HG02970 (cell line): ENCODE data around the gene VCAN.

Experiments
- ATAC-seq: cut with Tn5 transposase; IDR thresholded peaks from one replicate; pipeline ENCODE4 v1.9.1; 2021; ENCODE audit warnings: mild to moderate bottlenecking, moderate library complexity, moderate number of reproducible peaks; ENCODE audit not compliant: unreplicated experiment, low FRiP score

The VCAN gene

GRCh38 chr5:83559118-83559785, 87.7 kb downstream of the VCAN start:
- ATAC-seq = no peak

- no peak for ATAC-seq
Observed at GRCh38 chr5:83562071-83562606, 90.6 kb downstream of the VCAN start.

GRCh38 chr5:83562791-83563557, 91.4 kb downstream of the VCAN start:
- no peak for ATAC-seq

GRCh38 chr5:83563631-83564030, 92.1 kb downstream of the VCAN start:
- no peak for ATAC-seq

- no peak for ATAC-seq
Observed at GRCh38 chr5:83564069-83564749, 92.7 kb downstream of the VCAN start.

GRCh38 chr5:83567741-83568140, 96.2 kb downstream of the VCAN start:
- ATAC-seq = no peak

GRCh38 chr5:83568186-83568585, 96.6 kb downstream of the VCAN start:
- ATAC-seq = no peak

- ATAC-seq = no peak
Observed at GRCh38 chr5:83570916-83571315, 99.4 kb downstream of the VCAN start.

GRCh38 chr5:83572271-83572670, 100.7 kb downstream of the VCAN start:
- ATAC-seq = no peak

- no peak for ATAC-seq
Observed at GRCh38 chr5:83576341-83576740, 104.8 kb downstream of the VCAN start.

- no peak for ATAC-seq
Observed at GRCh38 chr5:83577036-83577636, 105.6 kb downstream of the VCAN start.

- no peak for ATAC-seq
Observed at GRCh38 chr5:83583859-83584258, 112.3 kb downstream of the VCAN start.

- no peak for ATAC-seq
Observed at GRCh38 chr5:83586874-83587776, 115.6 kb downstream of the VCAN start.

- ATAC-seq = no peak
Observed at GRCh38 chr5:83589786-83590185, 118.2 kb downstream of the VCAN start.

- no peak for ATAC-seq
Observed at GRCh38 chr5:83590966-83591365, 119.4 kb downstream of the VCAN start.

- no peak for ATAC-seq
Observed at GRCh38 chr5:83595217-83595616, 123.7 kb downstream of the VCAN start.

- ATAC-seq = peak; percentile 62
Observed at GRCh38 chr5:83608122-83608521, 136.6 kb downstream of the VCAN start.

- ATAC-seq = no peak
Observed at GRCh38 chr5:83614841-83615240, 143.3 kb downstream of the VCAN start.

GRCh38 chr5:83628360-83628759, 156.8 kb downstream of the VCAN start:
- no peak for ATAC-seq
